Subcutaneous abdominal adipose tissue (tissue), 5 donors: ENCODE measurements around the gene NXPH1.

Source experiments
- H3K27ac ChIP-seq: one replicate; pipeline ENCODE4 v1.7.0; 2013; ENCODE audit warnings: low read depth, mild to moderate bottlenecking, inconsistent platforms, low read length, moderate library complexity
- H3K27me3 ChIP-seq, 5 donors: one replicate each; pipeline ENCODE4 v1.7.0; 2013; ENCODE audit warnings: low read length in 5 of 5, inconsistent platforms in 1 of 5; ENCODE audit not compliant: control insufficient read depth in 5 of 5, insufficient read depth in 4 of 5
- H3K36me3 ChIP-seq, 5 donors: one replicate each; pipeline ENCODE4 v1.7.0; 2013; ENCODE audit warnings: low read length in 5 of 5; ENCODE audit not compliant: control insufficient read depth in 5 of 5, insufficient read depth in 5 of 5
- H3K4me1 ChIP-seq, 5 donors: one replicate each; pipeline ENCODE4 v1.7.0; 2013; ENCODE audit warnings: low read length in 5 of 5, mild to moderate bottlenecking in 3 of 5, moderate library complexity in 1 of 5; ENCODE audit not compliant: control insufficient read depth in 5 of 5, insufficient read depth in 5 of 5
- H3K4me3 ChIP-seq, 5 donors: one replicate each; pipeline ENCODE4 v1.7.0; 2013; ENCODE audit warnings: low read length in 5 of 5, low read depth in 1 of 5
- H3K9ac ChIP-seq, 5 donors: one replicate each; pipeline ENCODE4 v1.7.0; 2013; ENCODE audit warnings: low read length in 5 of 5, mild to moderate bottlenecking in 4 of 5, moderate library complexity in 3 of 5
- H3K9me3 ChIP-seq, 5 donors: one replicate each; pipeline ENCODE4 v1.7.0; 2013; ENCODE audit warnings: low read length in 5 of 5; ENCODE audit not compliant: control insufficient read depth in 5 of 5
- donor health status: healthy.
- donor health status: healthy.
- donor health status: healthy.
- donor health status: healthy.
- donor health status: healthy.

NXPH1 gene

DNA sequence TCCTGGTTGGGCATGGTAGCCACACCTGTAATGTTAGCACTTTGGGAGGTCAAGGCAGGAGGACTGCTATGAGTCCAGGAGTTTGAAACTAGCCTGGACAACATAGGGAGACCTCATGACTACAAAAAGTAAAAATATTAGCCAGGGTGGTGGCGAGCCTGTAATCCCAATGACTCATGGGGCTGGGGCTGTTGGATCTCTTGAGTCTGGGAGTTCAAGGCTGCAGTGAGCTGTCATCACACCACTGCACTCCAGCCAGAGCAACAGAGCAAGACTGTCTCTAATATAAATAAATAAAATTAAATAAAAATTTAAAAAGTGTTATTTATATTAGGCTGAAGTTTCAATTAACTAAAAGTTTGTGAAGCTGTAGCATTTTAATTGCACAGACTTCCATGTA, 207.3 kb downstream of the NXPH1 start:
- Histone ChIP-seq H3K4me1 (no peaks in the 10 kb centered on the region), H3K9ac (no peak overlapping the region), H3K27ac (no peak overlapping the region), H3K36me3 (no peaks in the 10 kb centered on the region), H3K27me3 (no peaks in the 10 kb centered on the region), H3K4me3 (no peak overlapping the region), H3K9me3 (no peaks in the 10 kb centered on the region)

DNA sequence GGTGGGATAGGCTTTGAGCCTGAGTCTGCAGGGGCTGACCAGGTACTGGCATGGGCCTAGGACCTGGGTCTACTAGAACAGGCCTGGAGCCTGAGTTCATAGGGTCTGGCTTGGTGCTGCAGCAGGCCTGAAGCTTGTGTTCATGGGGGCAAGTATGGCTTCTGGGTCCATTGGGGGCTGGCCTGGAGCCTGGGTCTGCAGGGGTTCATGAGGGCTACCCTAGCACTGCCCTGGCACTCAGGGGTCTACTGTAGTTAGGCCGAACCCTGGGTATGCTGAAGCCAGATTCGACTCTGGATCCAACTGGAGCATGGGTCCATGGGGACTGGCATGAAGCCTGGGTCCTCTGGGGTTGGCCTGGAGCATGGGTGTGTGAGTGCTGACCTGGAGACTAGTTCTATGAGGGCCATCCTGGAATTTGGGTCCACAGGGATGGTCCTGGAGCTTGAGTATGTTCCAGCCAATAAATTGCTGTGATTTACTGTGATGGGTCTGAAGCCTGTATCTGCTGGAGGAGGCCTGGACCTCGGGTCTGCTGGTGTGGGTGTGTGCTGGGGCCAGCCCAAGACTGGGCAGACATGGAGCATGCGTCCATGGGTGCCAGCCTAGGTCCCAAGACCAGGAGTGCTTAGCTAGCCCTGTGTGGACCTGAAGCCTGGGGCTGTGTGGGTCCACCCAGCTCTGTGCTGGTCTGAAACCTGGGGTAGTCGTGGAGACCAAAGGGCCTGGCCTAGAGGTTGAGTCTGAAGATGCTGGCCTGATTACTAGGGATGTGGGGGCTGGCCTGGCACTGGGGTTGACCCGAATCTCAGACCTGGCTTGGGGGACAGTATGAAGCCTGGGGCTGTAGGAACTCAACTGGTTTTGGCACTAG, 235.5 kb downstream of the NXPH1 start:
- Histone ChIP-seq H3K27ac (no peak overlapping the region), H3K9me3 (peaks cover 0 to 16% (median 5%) of the 10 kb centered on the region in 5 donors), H3K9ac (no peak overlapping the region), H3K27me3 (no peaks in the 10 kb centered on the region), H3K36me3 (no peaks in the 10 kb centered on the region), H3K4me3 (no peak overlapping the region), H3K4me1 (no peaks in the 10 kb centered on the region)

DNA sequence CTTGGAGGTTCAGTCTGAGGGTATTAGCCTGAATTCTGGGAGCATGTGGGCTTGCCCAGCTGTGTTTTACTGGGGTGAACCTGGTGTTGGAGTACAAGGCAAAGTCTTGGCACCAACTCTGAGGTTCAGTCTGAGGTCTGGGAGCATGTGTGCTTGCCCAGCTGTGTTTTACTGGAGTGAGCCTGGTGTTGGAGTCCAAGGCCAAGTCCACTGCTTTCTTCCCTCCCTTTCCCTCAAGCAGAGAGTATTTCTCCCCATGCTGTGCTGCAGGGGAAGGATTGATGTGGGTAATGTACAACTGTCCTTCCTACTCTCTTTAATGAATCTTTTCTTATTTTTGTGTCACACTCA, 236.1 kb downstream of the NXPH1 start:
- H3K9me3 ChIP-seq = peaks cover 0 to 16% (median 5%) of the 10 kb centered on the region in 5 donors
- H3K4me3 ChIP-seq = no peak overlapping the region
- no peak overlapping the region for H3K9ac ChIP-seq
- H3K36me3 ChIP-seq = no peaks in the 10 kb centered on the region
- no peaks in the 10 kb centered on the region for H3K27me3 ChIP-seq
- H3K4me1 ChIP-seq = no peaks in the 10 kb centered on the region
- H3K27ac ChIP-seq = no peak overlapping the region

DNA sequence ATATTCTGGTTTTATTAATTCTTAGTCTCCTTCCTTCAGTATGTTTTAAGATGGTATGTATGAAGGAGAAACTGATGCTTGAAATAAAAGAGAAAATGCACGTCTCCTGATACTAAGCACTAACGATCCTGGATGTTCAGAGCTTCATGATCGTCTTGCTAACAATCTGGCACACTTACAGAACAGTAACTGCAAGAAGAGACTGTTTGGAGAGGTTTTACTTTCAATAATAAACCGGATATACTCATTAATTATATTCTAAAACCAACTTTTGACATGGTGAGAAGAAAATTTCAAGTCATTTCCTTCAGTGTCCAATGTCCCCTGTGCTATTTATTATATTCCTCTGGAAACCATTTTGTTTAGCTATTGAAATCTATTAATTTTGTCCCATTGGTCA, 251.0 kb downstream of the NXPH1 start:
- Histone ChIP-seq H3K36me3 (no peaks in the 10 kb centered on the region), H3K27ac (no peak overlapping the region), H3K9me3 (no peaks in the 10 kb centered on the region), H3K4me1 (no peaks in the 10 kb centered on the region), H3K4me3 (no peak overlapping the region), H3K27me3 (no peaks in the 10 kb centered on the region), H3K9ac (no peak overlapping the region)

DNA sequence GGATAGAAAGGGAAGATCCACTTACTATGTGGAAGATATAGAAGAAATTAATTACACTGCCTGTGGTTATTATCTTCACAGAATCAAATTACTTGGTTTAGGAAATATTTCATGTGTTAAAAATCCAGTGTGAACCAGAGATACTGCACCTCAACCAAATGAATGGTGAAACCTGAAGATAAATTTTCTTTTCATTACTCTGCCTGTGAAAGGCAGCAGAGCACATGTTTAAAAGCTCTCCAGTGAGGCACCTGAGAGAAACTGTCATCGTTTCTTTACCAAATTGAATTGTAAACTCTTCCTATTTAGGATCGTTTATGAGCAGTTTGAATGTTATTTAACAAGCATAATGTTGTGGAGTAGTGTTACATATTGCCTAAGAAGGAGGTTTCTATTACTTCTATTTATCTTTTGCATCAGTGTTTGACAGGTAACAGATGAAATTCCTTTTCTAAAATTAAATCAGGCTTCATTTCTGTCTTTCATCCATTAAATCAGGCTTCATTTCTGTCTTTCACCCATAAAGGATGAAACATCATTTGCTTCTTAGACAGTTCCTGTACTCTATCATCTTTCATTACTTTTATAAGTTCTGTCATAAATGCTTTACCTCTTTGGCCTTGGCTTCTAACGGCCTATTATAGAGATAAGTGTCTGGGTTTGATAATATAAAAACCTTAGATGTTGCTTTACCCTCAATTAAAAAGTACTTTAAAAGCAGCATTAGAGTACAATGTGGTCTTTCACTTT, 266.6 kb downstream of the NXPH1 start:
- Histone ChIP-seq H3K9ac (no peak overlapping the region), H3K27me3 (no peaks in the 10 kb centered on the region), H3K4me3 (no peak overlapping the region), H3K36me3 (no peaks in the 10 kb centered on the region), H3K4me1 (no peaks in the 10 kb centered on the region), H3K9me3 (no peaks in the 10 kb centered on the region), H3K27ac (no peak overlapping the region)

DNA sequence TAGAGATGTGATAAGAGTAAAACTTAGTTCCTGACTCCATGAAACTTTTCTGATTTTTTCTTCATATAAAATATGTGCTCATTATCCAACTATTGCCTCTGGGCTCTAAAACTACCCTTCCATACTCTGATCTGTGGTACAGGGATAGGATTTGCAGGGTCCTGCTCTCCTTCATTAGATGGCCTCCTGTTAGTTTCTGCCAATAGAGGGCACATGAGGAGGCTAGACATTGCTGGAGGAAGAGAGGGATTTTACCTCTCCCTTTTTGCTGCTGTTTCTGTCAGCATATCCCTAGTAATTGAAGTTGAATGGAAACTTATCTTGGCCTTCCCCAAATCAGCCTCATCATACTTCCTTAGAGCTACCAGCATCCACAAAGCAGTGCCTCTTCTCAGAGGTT, 269.4 kb downstream of the NXPH1 start:
- Histone ChIP-seq H3K4me1 (no peaks in the 10 kb centered on the region), H3K27me3 (no peaks in the 10 kb centered on the region), H3K27ac (no peak overlapping the region), H3K36me3 (no peaks in the 10 kb centered on the region), H3K9me3 (peaks cover 0 to 3% (median 0%) of the 10 kb centered on the region in 5 donors), H3K9ac (no peak overlapping the region), H3K4me3 (no peak overlapping the region)

DNA sequence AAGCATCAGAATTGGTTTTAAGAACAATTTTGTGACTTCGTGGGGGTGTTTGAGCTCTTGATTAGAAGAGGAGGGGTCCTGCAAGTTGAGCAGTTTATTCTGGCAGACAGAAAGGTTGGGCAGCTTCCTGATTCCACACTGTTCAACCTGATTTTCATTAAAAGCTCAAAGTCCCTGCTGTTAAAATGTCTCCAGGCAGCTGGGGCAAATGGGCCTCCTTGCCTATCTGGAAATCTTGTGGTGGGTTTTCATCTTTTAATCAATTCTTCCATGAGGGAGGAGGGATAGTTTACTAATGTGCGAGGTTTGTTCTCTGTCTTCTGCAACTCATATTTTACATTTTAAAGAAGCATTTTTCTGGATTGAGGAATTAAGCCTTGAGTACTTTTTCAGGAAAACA, 276.7 kb downstream of the NXPH1 start:
- Histone ChIP-seq H3K9me3 (peaks cover 0 to 3% (median 0%) of the 10 kb centered on the region in 5 donors), H3K27me3 (no peaks in the 10 kb centered on the region), H3K36me3 (no peaks in the 10 kb centered on the region), H3K4me3 (no peak overlapping the region), H3K4me1 (no peaks in the 10 kb centered on the region), H3K27ac (no peak overlapping the region), H3K9ac (no peak overlapping the region)

DNA sequence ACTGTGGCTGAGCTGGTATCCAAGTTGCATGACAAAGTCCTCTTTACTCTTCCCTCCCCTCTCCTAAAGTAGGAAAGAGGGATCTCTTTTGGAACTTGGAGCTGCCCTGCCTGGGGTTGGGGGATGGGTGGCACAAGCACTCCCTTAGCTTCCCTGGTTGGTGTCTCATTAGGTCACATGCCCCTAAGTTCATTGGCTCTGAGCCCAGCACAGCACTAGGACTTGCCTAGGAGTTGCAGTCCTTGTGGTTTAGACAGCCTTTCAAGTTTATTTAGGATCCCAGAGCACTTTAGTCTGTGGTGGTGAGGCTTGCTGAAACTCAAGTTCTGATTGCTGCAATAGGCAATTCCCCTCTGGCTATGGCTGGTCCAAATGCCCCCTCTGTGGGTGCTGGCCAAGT, 281.4 kb downstream of the NXPH1 start:
- H3K4me3 ChIP-seq = no peak overlapping the region
- H3K9ac ChIP-seq = no peak overlapping the region
- no peaks in the 10 kb centered on the region for H3K36me3 ChIP-seq
- H3K27ac ChIP-seq = no peak overlapping the region
- H3K27me3 ChIP-seq = no peaks in the 10 kb centered on the region
- no peaks in the 10 kb centered on the region for H3K4me1 ChIP-seq
- H3K9me3 ChIP-seq = peaks cover 0 to 3% (median 0%) of the 10 kb centered on the region in 5 donors

DNA sequence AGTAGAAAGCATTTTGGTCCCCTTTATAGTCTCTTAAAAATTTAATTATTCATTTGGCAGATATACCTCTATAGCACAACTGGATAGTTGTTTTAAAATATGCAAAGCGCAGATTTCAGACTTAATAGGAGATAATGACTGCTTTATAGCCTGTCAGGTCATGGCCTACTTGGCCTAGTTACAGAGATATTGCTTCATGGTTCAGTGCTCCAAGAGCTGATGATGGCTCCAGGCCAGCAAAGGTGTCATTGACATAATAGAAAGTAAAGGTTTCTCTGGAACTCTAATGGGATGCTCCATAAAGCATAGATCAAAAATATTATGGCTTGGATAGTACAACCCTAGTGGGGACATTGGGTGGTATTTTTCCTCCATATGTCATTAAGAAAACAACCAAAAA, 285.7 kb downstream of the NXPH1 start:
- Histone ChIP-seq H3K9ac (no peak overlapping the region), H3K9me3 (peaks cover 0 to 3% (median 0%) of the 10 kb centered on the region in 5 donors), H3K36me3 (no peaks in the 10 kb centered on the region), H3K4me1 (no peaks in the 10 kb centered on the region), H3K27ac (no peak overlapping the region), H3K4me3 (no peak overlapping the region), H3K27me3 (no peaks in the 10 kb centered on the region)

DNA sequence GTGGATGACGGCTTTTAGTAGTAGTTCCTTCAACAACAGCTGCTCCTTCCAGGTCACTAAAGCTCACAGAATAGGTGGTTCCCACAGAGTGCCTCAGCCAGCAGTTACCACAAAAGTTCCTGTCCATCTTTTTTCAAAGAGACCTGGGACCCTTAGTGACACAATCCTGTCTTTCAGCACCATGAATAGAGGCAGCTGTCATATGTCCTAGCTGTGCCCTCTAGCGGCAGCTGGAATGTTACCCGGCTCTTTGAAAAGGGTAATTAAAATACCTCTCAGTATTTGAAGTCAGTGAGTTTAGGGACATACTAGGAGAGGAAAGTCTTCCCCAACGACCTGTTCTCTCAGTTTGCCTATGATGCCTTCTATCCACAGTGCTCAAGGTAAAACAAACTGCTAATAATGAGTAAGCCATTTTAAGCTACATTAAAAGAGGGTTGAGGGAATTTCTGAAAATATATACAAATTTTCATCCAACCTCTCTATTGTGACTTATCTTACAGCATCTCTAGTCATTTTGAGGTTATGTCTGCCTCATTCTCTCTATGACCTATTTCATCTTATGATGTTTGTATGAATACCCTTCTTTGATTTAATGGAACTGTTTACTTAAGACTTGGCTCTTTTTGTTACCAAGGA, 290.8 kb downstream of the NXPH1 start:
- H3K27ac ChIP-seq = no peak overlapping the region
- H3K9ac ChIP-seq = no peak overlapping the region
- no peaks in the 10 kb centered on the region for H3K9me3 ChIP-seq
- H3K27me3 ChIP-seq = no peaks in the 10 kb centered on the region
- no peaks in the 10 kb centered on the region for H3K4me1 ChIP-seq
- no peaks in the 10 kb centered on the region for H3K36me3 ChIP-seq
- H3K4me3 ChIP-seq = no peak overlapping the region
